Ascending aorta (tissue), 2 donors: ENCODE results near the gene SMARCE1. TPM values are rescaled to one million over a fixed set of nuclear protein-coding genes. Genes with fewer than 3 reads are reported as not detected.

ENCODE experiments used
- DNase-seq, 2 donors: peaks; one replicate each; pipeline ENCODE4 v3.0.0-alpha.2; 2019; ENCODE audit warnings: low spot score in 2 of 2
- H3K27ac ChIP-seq, 2 donors: fragments of 200-600 bp; sonication (generic); one replicate each; pipeline ENCODE4 v1.5.1; 2016 to 2017; ENCODE audit warnings: mild to moderate bottlenecking in 1 of 2
- H3K27me3 ChIP-seq: fragments of 200-600 bp; sonication (generic); one replicate; pipeline ENCODE4 v1.5.1; 2017
- H3K36me3 ChIP-seq, 2 donors: fragments of 200-600 bp; sonication (generic); one replicate each; pipeline ENCODE4 v1.5.1; 2016
- H3K4me1 ChIP-seq, 2 donors: fragments of 200-600 bp; sonication (generic); one replicate each; pipeline ENCODE4 v1.5.1; 2016 to 2017; ENCODE audit warnings: mild to moderate bottlenecking in 1 of 2
- H3K4me3 ChIP-seq, 2 donors: fragments of 200-600 bp; sonication (generic); one replicate each; pipeline ENCODE4 v1.5.1; 2016 to 2017; ENCODE audit warnings: mild to moderate bottlenecking in 1 of 2
- H3K9me3 ChIP-seq, 2 donors: fragments of 200-600 bp; sonication (generic); one replicate each; pipeline ENCODE4 v1.5.1; 2016
- intact Hi-C: fragments of 100-400 bp; cut with DNase I; formaldehyde crosslinking; loops from one replicate; pipeline ENCODE4 v1.15.1; 2023
- total RNA-seq: library from RNA; depleted of rRNA; stranded (reverse); fragments of >200 nt; gene quantifications from one replicate; pipeline ENCODE4 v1.1.0, GENCODE V29; 2016
- TF ChIP-seq, protein P1 (sequence below), 3 experiments: fragments of 200-600 bp in 2 of 3; fragments of 450-650 bp in 1 of 3; sonication (generic) in 2 of 3; IDR thresholded peaks; one replicate each; pipeline ENCODE4 v1.5.1; 2016 to 2019; ENCODE audit warnings: antibody characterized with exemption in 3 of 3, mild to moderate bottlenecking in 1 of 3, moderate library complexity in 1 of 3

Gene SMARCE1
- total RNA-seq, 1 donor from 2014 or later, result 147 TPM

GRCh38 chr17:40576113-40576740 lies 71.4 kb downstream of the SMARCE1 start:
- no peak overlapping the region for H3K27ac ChIP-seq
- H3K4me3 ChIP-seq, result no peak overlapping the region
- TF ChIP-seq, protein P1, sequence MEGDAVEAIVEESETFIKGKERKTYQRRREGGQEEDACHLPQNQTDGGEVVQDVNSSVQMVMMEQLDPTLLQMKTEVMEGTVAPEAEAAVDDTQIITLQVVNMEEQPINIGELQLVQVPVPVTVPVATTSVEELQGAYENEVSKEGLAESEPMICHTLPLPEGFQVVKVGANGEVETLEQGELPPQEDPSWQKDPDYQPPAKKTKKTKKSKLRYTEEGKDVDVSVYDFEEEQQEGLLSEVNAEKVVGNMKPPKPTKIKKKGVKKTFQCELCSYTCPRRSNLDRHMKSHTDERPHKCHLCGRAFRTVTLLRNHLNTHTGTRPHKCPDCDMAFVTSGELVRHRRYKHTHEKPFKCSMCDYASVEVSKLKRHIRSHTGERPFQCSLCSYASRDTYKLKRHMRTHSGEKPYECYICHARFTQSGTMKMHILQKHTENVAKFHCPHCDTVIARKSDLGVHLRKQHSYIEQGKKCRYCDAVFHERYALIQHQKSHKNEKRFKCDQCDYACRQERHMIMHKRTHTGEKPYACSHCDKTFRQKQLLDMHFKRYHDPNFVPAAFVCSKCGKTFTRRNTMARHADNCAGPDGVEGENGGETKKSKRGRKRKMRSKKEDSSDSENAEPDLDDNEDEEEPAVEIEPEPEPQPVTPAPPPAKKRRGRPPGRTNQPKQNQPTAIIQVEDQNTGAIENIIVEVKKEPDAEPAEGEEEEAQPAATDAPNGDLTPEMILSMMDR (IDR thresholded peaks at IDR 0.05), result no peak
- H3K36me3 ChIP-seq, result no peaks in the 10 kb centered on the region
- no peaks in the 10 kb centered on the region for H3K4me1 ChIP-seq
- no peaks in the 10 kb centered on the region for H3K27me3 ChIP-seq
- intact Hi-C loops, result no loop called here
- peaks cover 0 to 16% of the 10 kb centered on the region in 2 donors for H3K9me3 ChIP-seq
- no peak for DNase-seq

Other genes with a start within 250 kb of the SMARCE1 start
- gene TOP2A, start 229.9 kb downstream of the SMARCE1 start, total RNA-seq, result 0.11 TPM
- 1,295 TPM for gene IGFBP4, start 204.4 kb downstream of the SMARCE1 start, total RNA-seq
- gene TNS4, start 146.2 kb downstream of the SMARCE1 start, total RNA-seq, result not detected
- gene CCR7, start 82.3 kb downstream of the SMARCE1 start, total RNA-seq, result not detected
- 3.4 TPM for gene KRT222, start 17.4 kb upstream of the SMARCE1 start, total RNA-seq
- gene KRT24, start 55.9 kb upstream of the SMARCE1 start, total RNA-seq, result not detected
- gene KRT25, start 107.5 kb upstream of the SMARCE1 start, total RNA-seq, result not detected
- not detected for gene KRT26, start 124.4 kb upstream of the SMARCE1 start, total RNA-seq
- not detected for gene KRT27, start 134.7 kb upstream of the SMARCE1 start, total RNA-seq
- not detected for gene KRT28, start 152.1 kb upstream of the SMARCE1 start, total RNA-seq
- gene KRT10, start 174.8 kb upstream of the SMARCE1 start, total RNA-seq, result 0.85 TPM
- not detected for gene KRT12, start 219.4 kb upstream of the SMARCE1 start, total RNA-seq
- gene KRT20, start 237.4 kb upstream of the SMARCE1 start, total RNA-seq, result not detected